ENCODE measurements around the gene ZNF618. TPM values are rescaled to one million over a fixed set of nuclear protein-coding genes. Genes with fewer than 3 reads are reported as not detected.

The ZNF618 gene
- total RNA-seq, 4 donors from 2014 or later: 0.26 to 1.2 (median 1.0) TPM

- DNase-seq: no peak
- intact Hi-C loops (cut with DNase I; ENCODE audit: low total_unique reads): no loop called here
- no peak overlapping the region for H3K4me3 ChIP-seq
- H3K36me3 ChIP-seq: no peaks in the 10 kb centered on the region
- in situ Hi-C loops (cut with MboI; ENCODE audit: low sequenced_read_pairs in 4 of 4): no loop called here
- H3K27ac ChIP-seq: no peak overlapping the region
- H3K4me1 ChIP-seq: no peaks in the 10 kb centered on the region
- H3K9me3 ChIP-seq: no peaks in the 10 kb centered on the region
- TF ChIP-seq CTCF (IDR thresholded peaks at IDR 0.05 in 4 of 5, conservative IDR thresholded peaks at IDR 0.05 in 1 of 5): no peak
- no peak for ATAC-seq
- no peaks in the 10 kb centered on the region for H3K27me3 ChIP-seq
These were observed 207.6 kb downstream of the ZNF618 start for GRCh38 chr9:114083666-114084065.

- in situ Hi-C loops (cut with MboI; ENCODE audit: low sequenced_read_pairs in 4 of 4): no loop called here
- no peaks in the 10 kb centered on the region for H3K27me3 ChIP-seq
- H3K4me1 ChIP-seq: no peaks in the 10 kb centered on the region
- H3K27ac ChIP-seq: no peak overlapping the region
- no peak for TF ChIP-seq CTCF (IDR thresholded peaks at IDR 0.05 in 4 of 5, conservative IDR thresholded peaks at IDR 0.05 in 1 of 5)
- TF ChIP-seq POLR2A (IDR thresholded peaks at IDR 0.05): no peak
- H3K4me3 ChIP-seq: no peak overlapping the region
- ATAC-seq: no peak
- H3K36me3 ChIP-seq: no peaks in the 10 kb centered on the region
- DNase-seq: no peak
- intact Hi-C loops (cut with DNase I; ENCODE audit: low total_unique reads): no loop called here
- H3K9me3 ChIP-seq: no peaks in the 10 kb centered on the region
These were observed 208.4 kb downstream of the ZNF618 start for GRCh38 chr9:114084282-114085073.

GRCh38 chr9:114085387-114085789 is 209.3 kb downstream of the ZNF618 start:
- in situ Hi-C loops (cut with MboI; ENCODE audit: low sequenced_read_pairs in 4 of 4): no loop called here
- H3K4me1 ChIP-seq: no peaks in the 10 kb centered on the region
- no peak overlapping the region for H3K27ac ChIP-seq
- intact Hi-C loops (cut with DNase I; ENCODE audit: low total_unique reads): no loop called here
- no peak overlapping the region for H3K4me3 ChIP-seq
- H3K9me3 ChIP-seq: no peaks in the 10 kb centered on the region
- H3K36me3 ChIP-seq: no peaks in the 10 kb centered on the region
- DNase-seq (no peak), ATAC-seq (no peak)
- TF ChIP-seq CTCF (IDR thresholded peaks at IDR 0.05 in 4 of 5, conservative IDR thresholded peaks at IDR 0.05 in 1 of 5) (no peak), POLR2A (IDR thresholded peaks at IDR 0.05) (no peak)
- no peaks in the 10 kb centered on the region for H3K27me3 ChIP-seq

- Histone ChIP-seq H3K9me3 (no peaks in the 10 kb centered on the region), H3K36me3 (no peaks in the 10 kb centered on the region), H3K27ac (no peak overlapping the region), H3K4me3 (no peak overlapping the region), H3K27me3 (no peaks in the 10 kb centered on the region), H3K4me1 (no peaks in the 10 kb centered on the region)
- no peak for ATAC-seq
- in situ Hi-C loops (cut with MboI; ENCODE audit: low sequenced_read_pairs in 4 of 4): no loop called here
- intact Hi-C loops (cut with DNase I; ENCODE audit: low total_unique reads): no loop called here
- TF ChIP-seq CTCF (IDR thresholded peaks at IDR 0.05 in 4 of 5, conservative IDR thresholded peaks at IDR 0.05 in 1 of 5) (no peak), POLR2A (IDR thresholded peaks at IDR 0.05) (no peak)
- no peak for DNase-seq
These were observed 209.9 kb downstream of the ZNF618 start for GRCh38 chr9:114086009-114086408.

- intact Hi-C loops (cut with DNase I; ENCODE audit: low total_unique reads): no loop called here
- Histone ChIP-seq H3K9me3 (no peaks in the 10 kb centered on the region), H3K36me3 (no peaks in the 10 kb centered on the region), H3K4me3 (no peak overlapping the region), H3K27ac (no peak overlapping the region), H3K4me1 (no peaks in the 10 kb centered on the region), H3K27me3 (no peaks in the 10 kb centered on the region)
- no peak for ATAC-seq
- no peak for DNase-seq
- no peak for TF ChIP-seq POLR2A (IDR thresholded peaks at IDR 0.05)
- in situ Hi-C loops (cut with MboI; ENCODE audit: low sequenced_read_pairs in 4 of 4): no loop called here
These were observed 210.5 kb downstream of the ZNF618 start for GRCh38 chr9:114086607-114087006.
